OCI-LY7 (cell line): ENCODE measurements around the gene SELENOS.

ENCODE experiments used
- CTCF ChIP-seq: fragments of 200-600 bp; sonication (generic); conservative IDR thresholded peaks from 2 replicates; pipeline ENCODE4 v1.5.1; 2014; ENCODE audit warnings: mild to moderate bottlenecking, antibody characterized with exemption, low read length, moderate library complexity, mixed read lengths
- EZH2phosphoT487 ChIP-seq: fragments of 200-600 bp; sonication (generic); IDR thresholded peaks from 2 replicates; pipeline ENCODE4 v1.6.1; 2018; ENCODE audit warnings: low read depth, borderline replicate concordance, mild to moderate bottlenecking, mixed run types, antibody characterized with exemption, low read length, moderate library complexity, mixed read lengths

DNA sequence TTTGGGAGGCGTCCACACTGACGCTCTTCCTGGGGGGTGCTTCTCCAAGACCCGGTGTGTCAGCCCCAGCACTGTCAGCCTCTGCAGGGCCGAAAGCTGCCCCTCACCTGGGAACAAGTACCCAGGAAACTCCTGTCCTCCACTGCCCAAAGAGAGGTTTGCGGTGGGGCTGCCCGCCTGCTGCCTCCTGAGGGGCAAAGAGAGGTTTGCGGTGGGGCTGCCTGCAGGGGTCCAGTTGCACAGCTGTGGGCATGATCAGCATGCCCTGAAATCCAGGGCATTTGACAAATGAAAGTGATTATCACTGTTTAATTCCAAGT lies 32.8 kb upstream of the SELENOS start:
- TF ChIP-seq CTCF (no peak), EZH2phosphoT487 (no peak)
